ENCODE measurements around the gene MYO1G.
A peak's percentile ranks its signal among the peaks of the same experiment; 100 is the strongest.

Gene MYO1G

GRCh38 chr7:44956157-44956766 is 22.6 kb downstream of the MYO1G start:
- no peak for ATAC-seq

GRCh38 chr7:44955733-44956132 is 23.1 kb downstream of the MYO1G start:
- no peak for ATAC-seq
- TF ChIP-seq ZNF8 (CRISPR knock-in tag; IDR thresholded peaks at IDR 0.05) (no peak), BACH2 (CRISPR knock-in tag; IDR thresholded peaks at IDR 0.05; ENCODE audit: borderline replicate concordance) (no peak), ZFP30 (CRISPR knock-in tag; IDR thresholded peaks at IDR 0.05) (no peak)

More at GRCh38 chr7:44956157-44956766, 22.6 kb downstream of the MYO1G start:
- TF ChIP-seq, protein P1, sequence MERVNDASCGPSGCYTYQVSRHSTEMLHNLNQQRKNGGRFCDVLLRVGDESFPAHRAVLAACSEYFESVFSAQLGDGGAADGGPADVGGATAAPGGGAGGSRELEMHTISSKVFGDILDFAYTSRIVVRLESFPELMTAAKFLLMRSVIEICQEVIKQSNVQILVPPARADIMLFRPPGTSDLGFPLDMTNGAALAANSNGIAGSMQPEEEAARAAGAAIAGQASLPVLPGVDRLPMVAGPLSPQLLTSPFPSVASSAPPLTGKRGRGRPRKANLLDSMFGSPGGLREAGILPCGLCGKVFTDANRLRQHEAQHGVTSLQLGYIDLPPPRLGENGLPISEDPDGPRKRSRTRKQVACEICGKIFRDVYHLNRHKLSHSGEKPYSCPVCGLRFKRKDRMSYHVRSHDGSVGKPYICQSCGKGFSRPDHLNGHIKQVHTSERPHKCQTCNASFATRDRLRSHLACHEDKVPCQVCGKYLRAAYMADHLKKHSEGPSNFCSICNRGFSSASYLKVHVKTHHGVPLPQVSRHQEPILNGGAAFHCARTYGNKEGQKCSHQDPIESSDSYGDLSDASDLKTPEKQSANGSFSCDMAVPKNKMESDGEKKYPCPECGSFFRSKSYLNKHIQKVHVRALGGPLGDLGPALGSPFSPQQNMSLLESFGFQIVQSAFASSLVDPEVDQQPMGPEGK (CRISPR knock-in tag; IDR thresholded peaks at IDR 0.05; ENCODE audit: borderline replicate concordance), result no peak
- TF ChIP-seq PPARA (CRISPR knock-in tag; IDR thresholded peaks at IDR 0.05; ENCODE audit: borderline replicate concordance) (no peak), RARB (CRISPR knock-in tag; IDR thresholded peaks at IDR 0.05) (no peak), ISL1 (CRISPR knock-in tag; IDR thresholded peaks at IDR 0.05) (no peak), ZNF565 (CRISPR knock-in tag; conservative IDR thresholded peaks at IDR 0.05; ENCODE audit: low read depth) (no peak), TCF4 (CRISPR knock-in tag; IDR thresholded peaks at IDR 0.05; ENCODE audit: borderline replicate concordance) (no peak), TOX (CRISPR knock-in tag; IDR thresholded peaks at IDR 0.05; ENCODE audit: borderline replicate concordance) (no peak), ZC3H10 (CRISPR knock-in tag; IDR thresholded peaks at IDR 0.05) (no peak), ZNF70 (CRISPR knock-in tag; IDR thresholded peaks at IDR 0.05) (no peak)
- TF ChIP-seq, protein P2, sequence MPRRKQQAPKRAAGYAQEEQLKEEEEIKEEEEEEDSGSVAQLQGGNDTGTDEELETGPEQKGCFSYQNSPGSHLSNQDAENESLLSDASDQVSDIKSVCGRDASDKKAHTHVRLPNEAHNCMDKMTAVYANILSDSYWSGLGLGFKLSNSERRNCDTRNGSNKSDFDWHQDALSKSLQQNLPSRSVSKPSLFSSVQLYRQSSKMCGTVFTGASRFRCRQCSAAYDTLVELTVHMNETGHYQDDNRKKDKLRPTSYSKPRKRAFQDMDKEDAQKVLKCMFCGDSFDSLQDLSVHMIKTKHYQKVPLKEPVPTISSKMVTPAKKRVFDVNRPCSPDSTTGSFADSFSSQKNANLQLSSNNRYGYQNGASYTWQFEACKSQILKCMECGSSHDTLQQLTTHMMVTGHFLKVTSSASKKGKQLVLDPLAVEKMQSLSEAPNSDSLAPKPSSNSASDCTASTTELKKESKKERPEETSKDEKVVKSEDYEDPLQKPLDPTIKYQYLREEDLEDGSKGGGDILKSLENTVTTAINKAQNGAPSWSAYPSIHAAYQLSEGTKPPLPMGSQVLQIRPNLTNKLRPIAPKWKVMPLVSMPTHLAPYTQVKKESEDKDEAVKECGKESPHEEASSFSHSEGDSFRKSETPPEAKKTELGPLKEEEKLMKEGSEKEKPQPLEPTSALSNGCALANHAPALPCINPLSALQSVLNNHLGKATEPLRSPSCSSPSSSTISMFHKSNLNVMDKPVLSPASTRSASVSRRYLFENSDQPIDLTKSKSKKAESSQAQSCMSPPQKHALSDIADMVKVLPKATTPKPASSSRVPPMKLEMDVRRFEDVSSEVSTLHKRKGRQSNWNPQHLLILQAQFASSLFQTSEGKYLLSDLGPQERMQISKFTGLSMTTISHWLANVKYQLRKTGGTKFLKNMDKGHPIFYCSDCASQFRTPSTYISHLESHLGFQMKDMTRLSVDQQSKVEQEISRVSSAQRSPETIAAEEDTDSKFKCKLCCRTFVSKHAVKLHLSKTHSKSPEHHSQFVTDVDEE (CRISPR knock-in tag; IDR thresholded peaks at IDR 0.05), result no peak
- TF ChIP-seq, protein P3, sequence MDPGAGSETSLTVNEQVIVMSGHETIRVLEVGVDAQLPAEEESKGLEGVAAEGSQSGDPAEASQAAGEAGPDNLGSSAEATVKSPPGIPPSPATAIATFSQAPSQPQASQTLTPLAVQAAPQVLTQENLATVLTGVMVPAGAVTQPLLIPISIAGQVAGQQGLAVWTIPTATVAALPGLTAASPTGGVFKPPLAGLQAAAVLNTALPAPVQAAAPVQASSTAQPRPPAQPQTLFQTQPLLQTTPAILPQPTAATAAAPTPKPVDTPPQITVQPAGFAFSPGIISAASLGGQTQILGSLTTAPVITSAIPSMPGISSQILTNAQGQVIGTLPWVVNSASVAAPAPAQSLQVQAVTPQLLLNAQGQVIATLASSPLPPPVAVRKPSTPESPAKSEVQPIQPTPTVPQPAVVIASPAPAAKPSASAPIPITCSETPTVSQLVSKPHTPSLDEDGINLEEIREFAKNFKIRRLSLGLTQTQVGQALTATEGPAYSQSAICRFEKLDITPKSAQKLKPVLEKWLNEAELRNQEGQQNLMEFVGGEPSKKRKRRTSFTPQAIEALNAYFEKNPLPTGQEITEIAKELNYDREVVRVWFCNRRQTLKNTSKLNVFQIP (CRISPR knock-in tag; IDR thresholded peaks at IDR 0.05; ENCODE audit: borderline replicate concordance, low read depth), result no peak

DNA sequence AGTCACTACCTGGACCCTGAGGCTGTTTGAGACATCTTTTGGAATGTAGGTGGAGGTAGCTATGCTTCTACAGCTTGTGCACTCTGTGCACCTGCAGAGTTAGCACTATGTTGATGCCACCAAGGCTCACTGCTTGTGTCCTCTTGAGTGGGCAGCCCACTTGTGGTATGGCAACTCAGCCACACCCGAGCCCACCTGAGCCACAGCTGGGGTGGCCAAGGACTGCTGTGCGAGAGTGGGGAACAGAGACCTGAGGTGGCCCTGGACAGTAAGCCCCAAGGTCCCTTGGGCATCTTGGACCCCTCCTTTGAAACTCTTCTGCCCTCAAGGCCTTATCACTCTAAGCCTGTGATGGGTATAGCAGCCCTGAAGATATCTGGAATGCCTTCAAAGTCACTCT is 25.7 kb downstream of the MYO1G start:
- ATAC-seq, result no peak
- TF ChIP-seq TCF4 (CRISPR knock-in tag; IDR thresholded peaks at IDR 0.05; ENCODE audit: borderline replicate concordance), result no peak
- no peak for TF ChIP-seq ISL1 (CRISPR knock-in tag; IDR thresholded peaks at IDR 0.05)

GRCh38 chr7:44949303-44949702 is 29.5 kb downstream of the MYO1G start:
- TF ChIP-seq SNAI2 (CRISPR knock-in tag; IDR thresholded peaks at IDR 0.05) (no peak), ZFP30 (CRISPR knock-in tag; IDR thresholded peaks at IDR 0.05) (no peak)
- TF ChIP-seq, protein P4, sequence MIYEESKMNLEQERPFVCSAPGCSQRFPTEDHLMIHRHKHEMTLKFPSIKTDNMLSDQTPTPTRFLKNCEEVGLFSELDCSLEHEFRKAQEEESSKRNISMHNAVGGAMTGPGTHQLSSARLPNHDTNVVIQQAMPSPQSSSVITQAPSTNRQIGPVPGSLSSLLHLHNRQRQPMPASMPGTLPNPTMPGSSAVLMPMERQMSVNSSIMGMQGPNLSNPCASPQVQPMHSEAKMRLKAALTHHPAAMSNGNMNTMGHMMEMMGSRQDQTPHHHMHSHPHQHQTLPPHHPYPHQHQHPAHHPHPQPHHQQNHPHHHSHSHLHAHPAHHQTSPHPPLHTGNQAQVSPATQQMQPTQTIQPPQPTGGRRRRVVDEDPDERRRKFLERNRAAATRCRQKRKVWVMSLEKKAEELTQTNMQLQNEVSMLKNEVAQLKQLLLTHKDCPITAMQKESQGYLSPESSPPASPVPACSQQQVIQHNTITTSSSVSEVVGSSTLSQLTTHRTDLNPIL (CRISPR knock-in tag; IDR thresholded peaks at IDR 0.05; ENCODE audit: low read depth), result no peak

GRCh38 chr7:44945479-44945878 is 33.3 kb downstream of the MYO1G start:
- ATAC-seq, result no peak
- no peak for TF ChIP-seq ZFP3 (CRISPR knock-in tag; IDR thresholded peaks at IDR 0.05)
- no peak for TF ChIP-seq ZNF8 (CRISPR knock-in tag; IDR thresholded peaks at IDR 0.05)
- no peak for TF ChIP-seq PPARA (CRISPR knock-in tag; IDR thresholded peaks at IDR 0.05; ENCODE audit: borderline replicate concordance)
- TF ChIP-seq ZNF565 (CRISPR knock-in tag; conservative IDR thresholded peaks at IDR 0.05; ENCODE audit: low read depth), result no peak

More at GRCh38 chr7:44949303-44949702, 29.5 kb downstream of the MYO1G start:
- peak; percentile 51; the same call in 2 of the 3 replicates for ATAC-seq

Measured in SK-N-SH treated with all-trans-retinoic acid at 6 μM for 48 hours (cell line).